ENCODE measurements around the gene LDLRAD4.
"Not testable (repeated sequence)": the region's sequence is repeated elsewhere in the genome, so short reads cannot be mapped to it uniquely, and the experiment has no call there.

The LDLRAD4 gene

GRCh38 chr18:13480571-13481255 is 262.2 kb downstream of the LDLRAD4 start:
- no peak for DNase-seq (ENCODE audit: low read depth in 1 of 2, low spot score in 1 of 2)

GRCh38 chr18:13481331-13481730 is 262.8 kb downstream of the LDLRAD4 start:
- DNase-seq (ENCODE audit: low read depth in 1 of 2, low spot score in 1 of 2): no peak

GRCh38 chr18:13481820-13482617 is 263.5 kb downstream of the LDLRAD4 start:
- DNase-seq (ENCODE audit: low read depth in 1 of 2, low spot score in 1 of 2): no peak

- no peak for DNase-seq (ENCODE audit: low read depth in 1 of 2, low spot score in 1 of 2)
Observed at GRCh38 chr18:13482618-13482945, 264.0 kb downstream of the LDLRAD4 start.

- no peak for DNase-seq (ENCODE audit: low read depth in 1 of 2, low spot score in 1 of 2)
Observed at GRCh38 chr18:13483316-13484270, 265.0 kb downstream of the LDLRAD4 start.

GRCh38 chr18:13485182-13485581 is 266.6 kb downstream of the LDLRAD4 start:
- no peak for DNase-seq (ENCODE audit: low read depth in 1 of 2, low spot score in 1 of 2)

- no peak for DNase-seq (ENCODE audit: low read depth in 1 of 2, low spot score in 1 of 2)
Observed at GRCh38 chr18:13485604-13486003, 267.0 kb downstream of the LDLRAD4 start.

GRCh38 chr18:13486284-13486683 is 267.7 kb downstream of the LDLRAD4 start:
- DNase-seq (ENCODE audit: low read depth in 1 of 2, low spot score in 1 of 2): no peak

GRCh38 chr18:13486686-13487085 is 268.1 kb downstream of the LDLRAD4 start:
- DNase-seq (ENCODE audit: low read depth in 1 of 2, low spot score in 1 of 2): no peak

GRCh38 chr18:13487237-13487636 is 268.7 kb downstream of the LDLRAD4 start:
- no peak for DNase-seq (ENCODE audit: low read depth in 1 of 2, low spot score in 1 of 2)

GRCh38 chr18:13488281-13488929 is 269.8 kb downstream of the LDLRAD4 start:
- no peak for DNase-seq (ENCODE audit: low read depth in 1 of 2, low spot score in 1 of 2)

GRCh38 chr18:13489303-13489702 is 270.7 kb downstream of the LDLRAD4 start:
- DNase-seq (ENCODE audit: low read depth in 1 of 2, low spot score in 1 of 2): not testable (repeated sequence)

- DNase-seq (ENCODE audit: low read depth in 1 of 2, low spot score in 1 of 2): no peak
Observed at GRCh38 chr18:13491138-13491537, 272.6 kb downstream of the LDLRAD4 start.

- no peak for DNase-seq (ENCODE audit: low read depth in 1 of 2, low spot score in 1 of 2)
Observed at GRCh38 chr18:13492314-13492713, 273.8 kb downstream of the LDLRAD4 start.

- DNase-seq (ENCODE audit: low read depth in 1 of 2, low spot score in 1 of 2): no peak
Observed at GRCh38 chr18:13493079-13493478, 274.5 kb downstream of the LDLRAD4 start.

GRCh38 chr18:13493725-13494124 is 275.2 kb downstream of the LDLRAD4 start:
- DNase-seq (ENCODE audit: low read depth in 1 of 2, low spot score in 1 of 2): no peak

- DNase-seq (ENCODE audit: low read depth in 1 of 2, low spot score in 1 of 2): no peak
Observed at GRCh38 chr18:13494871-13495445, 276.4 kb downstream of the LDLRAD4 start.

GRCh38 chr18:13495961-13496360 is 277.4 kb downstream of the LDLRAD4 start:
- DNase-seq (ENCODE audit: low read depth in 1 of 2, low spot score in 1 of 2): no peak

- DNase-seq (ENCODE audit: low read depth in 1 of 2, low spot score in 1 of 2): no peak
Observed at GRCh38 chr18:13496691-13497281, 278.2 kb downstream of the LDLRAD4 start.

- no peak for DNase-seq (ENCODE audit: low read depth in 1 of 2, low spot score in 1 of 2)
Observed at GRCh38 chr18:13499803-13500202, 281.2 kb downstream of the LDLRAD4 start.
